Psoas muscle (tissue), 8 donors: ENCODE results near the gene TARM1. TPM values are rescaled to one million over a fixed set of nuclear protein-coding genes. Genes with fewer than 3 reads are reported as not detected.

Experiments
- ATAC-seq, 4 donors: fragments of 200-7000 bp; cut with Tn5 transposase; one replicate each; pipeline ENCODE4 v1.9.1; 2020; ENCODE audit warnings: moderate library complexity in 3 of 4, mild to moderate bottlenecking in 2 of 4
- DNase-seq, 2 donors: peaks; one replicate each; pipeline ENCODE4 v3.0.0-alpha.2; 2020
- H3K27ac ChIP-seq: fragments of 200-600 bp; one replicate; pipeline ENCODE4 v1.8.0; 2022
- H3K27me3 ChIP-seq, 3 donors: fragments of 200-600 bp in 1 of 3; one replicate each; pipeline versions ENCODE4 v1.6.1 to v1.8.0; 2013 to 2022; ENCODE audit warnings: low read length in 2 of 3, mild to moderate bottlenecking in 2 of 3, moderate library complexity in 1 of 3; ENCODE audit not compliant: insufficient read depth in 3 of 3
- H3K36me3 ChIP-seq, 2 donors: fragments of 200-600 bp in 1 of 2; one replicate each; pipeline versions ENCODE4 v1.6.1 to v1.8.0; 2013 to 2022; ENCODE audit warnings: low read depth in 1 of 2, mild to moderate bottlenecking in 1 of 2, moderate library complexity in 1 of 2; ENCODE audit not compliant: insufficient read depth in 1 of 2
- H3K4me1 ChIP-seq: fragments of 200-600 bp; one replicate; pipeline ENCODE4 v1.8.0; 2022
- H3K4me3 ChIP-seq: fragments of 200-600 bp; one replicate; pipeline ENCODE4 v1.8.0; 2022; ENCODE audit warnings: mild to moderate bottlenecking
- H3K9me3 ChIP-seq: fragments of 200-600 bp; one replicate; pipeline ENCODE4 v1.8.0; 2022
- WGBS, 3 donors: extraction: QIAGEN DNeasy Blood & Tissue Kit; methylation state at CpG; one replicate each; pipeline versions ENCODE4 v1.1.6 to v1.1.7; 2013; 5-methylcytosine and 5-hydroxymethylcytosine counted together
- intact Hi-C, 2 donors: fragments of 100-400 bp; cut with DNase I; formaldehyde crosslinking; loops; one replicate each; pipeline versions ENCODE4 v1.11.0 to v1.14.2; 2022
- polyA plus RNA-seq, 3 donors: library from polyadenylated mRNA; stranded (reverse); fragments of 200-250 nt; gene quantifications; one replicate each; pipeline ENCODE4 v1.2.3, GENCODE V29; 2013
- total RNA-seq, 4 donors: library from RNA; stranded (reverse); fragmentation: NEBNext Ultra II Directional in 2 of 4; extraction: Animal tissue kit (Norgen Biotek cat#: 25700) in 2 of 4; gene quantifications; one replicate each; pipeline versions ENCODE4 v1.2.1 to v1.2.4, GENCODE V29; 2021 to 2023
- TF ChIP-seq, protein P1 (sequence below): fragments of 200-600 bp; IDR thresholded peaks from one replicate; pipeline ENCODE4 v1.8.0; 2022; ENCODE audit warnings: antibody characterized with exemption
- donor health status: healthy with polysubstance abuse.
- donor health status: DM: no; HTN: no; CAD: no; lungs with moderate emphysema.
- donor health status: Bipolar disorder and iron deficiency.
- donor health status: healthy.
- donor health status: DM: yes; HTN: yes; CAD: no.
- donor health status: DM: no; HTN: no; CAD: no.
- donor health status: DM: no; HTN: no; CAD: no.
- donor health status: DM: yes; HTN: yes; CAD: no.

The TARM1 gene
- total and polyA plus RNA-seq, 7 donors = not detected

DNA sequence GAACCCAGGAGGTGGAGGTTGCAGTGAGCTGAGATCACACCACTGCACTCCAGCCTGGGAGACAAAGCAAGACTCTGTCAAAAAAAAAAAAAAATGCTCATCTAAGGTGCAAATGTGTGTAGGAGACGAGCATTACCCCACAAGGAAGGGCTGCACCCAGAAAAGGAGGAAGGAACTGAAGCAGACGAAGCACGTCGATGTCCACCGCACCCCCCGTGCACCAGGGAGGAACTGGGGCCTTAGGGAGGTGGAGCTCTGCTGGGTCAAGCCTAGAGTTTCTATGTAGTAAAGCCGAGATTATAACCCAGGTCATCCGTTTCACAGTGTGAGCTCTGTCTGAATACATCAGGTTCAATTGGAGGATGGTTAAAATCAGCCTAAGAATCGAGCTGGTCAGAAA is 18.5 kb downstream of the TARM1 start:
- Histone ChIP-seq H3K27me3 (peaks cover 0 to 2% (median 0%) of the 10 kb centered on the region in 3 donors), H3K9me3 (no peaks in the 10 kb centered on the region), H3K27ac (no peak overlapping the region), H3K4me3 (no peak overlapping the region), H3K4me1 (no peaks in the 10 kb centered on the region), H3K36me3 (no peaks in the 10 kb centered on the region)
- DNase-seq = no peak
- ATAC-seq = no peak
- intact Hi-C loops = no loop called here
- 61 to 73% (median 65%) methylated on average over 9 of the region's 9 CpGs for WGBS, 3 donors
- TF ChIP-seq, protein P1, sequence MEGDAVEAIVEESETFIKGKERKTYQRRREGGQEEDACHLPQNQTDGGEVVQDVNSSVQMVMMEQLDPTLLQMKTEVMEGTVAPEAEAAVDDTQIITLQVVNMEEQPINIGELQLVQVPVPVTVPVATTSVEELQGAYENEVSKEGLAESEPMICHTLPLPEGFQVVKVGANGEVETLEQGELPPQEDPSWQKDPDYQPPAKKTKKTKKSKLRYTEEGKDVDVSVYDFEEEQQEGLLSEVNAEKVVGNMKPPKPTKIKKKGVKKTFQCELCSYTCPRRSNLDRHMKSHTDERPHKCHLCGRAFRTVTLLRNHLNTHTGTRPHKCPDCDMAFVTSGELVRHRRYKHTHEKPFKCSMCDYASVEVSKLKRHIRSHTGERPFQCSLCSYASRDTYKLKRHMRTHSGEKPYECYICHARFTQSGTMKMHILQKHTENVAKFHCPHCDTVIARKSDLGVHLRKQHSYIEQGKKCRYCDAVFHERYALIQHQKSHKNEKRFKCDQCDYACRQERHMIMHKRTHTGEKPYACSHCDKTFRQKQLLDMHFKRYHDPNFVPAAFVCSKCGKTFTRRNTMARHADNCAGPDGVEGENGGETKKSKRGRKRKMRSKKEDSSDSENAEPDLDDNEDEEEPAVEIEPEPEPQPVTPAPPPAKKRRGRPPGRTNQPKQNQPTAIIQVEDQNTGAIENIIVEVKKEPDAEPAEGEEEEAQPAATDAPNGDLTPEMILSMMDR = no peak

DNA sequence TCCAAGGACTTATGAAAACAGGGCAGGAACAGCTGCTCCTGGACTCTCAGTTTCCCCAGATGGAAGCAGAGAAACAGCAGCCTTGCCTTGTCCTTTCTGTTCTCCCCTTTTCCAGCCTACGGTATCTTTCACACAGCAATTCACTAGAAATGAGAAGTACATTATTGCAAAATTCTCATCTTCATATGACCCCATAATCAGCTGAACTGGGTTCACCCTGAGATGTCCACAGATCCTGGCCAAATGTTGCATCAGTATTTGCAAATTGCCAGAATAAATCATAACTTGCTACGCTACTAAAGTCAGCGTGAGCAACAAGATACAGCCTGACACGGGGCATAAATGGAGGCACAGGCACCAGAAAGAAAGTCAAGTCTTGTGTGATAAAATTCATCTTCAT is 33.5 kb downstream of the TARM1 start:
- no peak for ATAC-seq
- 73 to 84% (median 74%) methylated on average over 4 of the region's 4 CpGs for WGBS, 3 donors

DNA sequence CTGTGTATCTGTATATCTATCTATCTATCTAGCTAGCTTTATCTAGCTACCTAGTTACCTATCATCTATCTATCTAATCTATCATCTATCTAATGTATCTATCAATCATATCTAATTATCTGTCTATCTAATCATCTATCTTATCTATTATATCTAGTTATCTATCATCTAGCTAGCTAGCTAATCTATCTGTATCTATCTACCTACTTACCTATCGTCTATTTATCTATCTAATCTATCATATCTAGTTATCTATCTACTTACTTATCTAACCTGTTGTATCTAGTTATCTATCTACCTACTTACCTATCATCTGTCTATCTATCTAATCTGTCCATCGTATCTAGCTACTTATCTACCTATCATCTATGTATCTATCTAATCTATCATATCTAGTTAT is 35.4 kb downstream of the TARM1 start:
- H3K27ac ChIP-seq = no peak overlapping the region
- TF ChIP-seq, protein P1 = no peak
- WGBS, 3 donors = 77 to 92% (median 82%) methylated on average over 2 of the region's 2 CpGs
- no peaks in the 10 kb centered on the region for H3K4me1 ChIP-seq
- DNase-seq (no peak), ATAC-seq (no peak)
- no peaks in the 10 kb centered on the region for H3K9me3 ChIP-seq
- H3K36me3 ChIP-seq = no peaks in the 10 kb centered on the region
- H3K4me3 ChIP-seq = no peak overlapping the region
- intact Hi-C loops = no loop called here
- H3K27me3 ChIP-seq = peaks cover 0 to 10% (median 4%) of the 10 kb centered on the region in 3 donors

More for the DNA sequence above, 33.5 kb downstream of the TARM1 start:
- no peaks in the 10 kb centered on the region for H3K9me3 ChIP-seq
- intact Hi-C loops = no loop called here
- H3K27me3 ChIP-seq = peaks cover 0 to 10% (median 4%) of the 10 kb centered on the region in 3 donors
- DNase-seq = no peak
- no peaks in the 10 kb centered on the region for H3K36me3 ChIP-seq
- no peaks in the 10 kb centered on the region for H3K4me1 ChIP-seq
- TF ChIP-seq, protein P1 = no peak
- no peak overlapping the region for H3K27ac ChIP-seq
- H3K4me3 ChIP-seq = no peak overlapping the region

DNA sequence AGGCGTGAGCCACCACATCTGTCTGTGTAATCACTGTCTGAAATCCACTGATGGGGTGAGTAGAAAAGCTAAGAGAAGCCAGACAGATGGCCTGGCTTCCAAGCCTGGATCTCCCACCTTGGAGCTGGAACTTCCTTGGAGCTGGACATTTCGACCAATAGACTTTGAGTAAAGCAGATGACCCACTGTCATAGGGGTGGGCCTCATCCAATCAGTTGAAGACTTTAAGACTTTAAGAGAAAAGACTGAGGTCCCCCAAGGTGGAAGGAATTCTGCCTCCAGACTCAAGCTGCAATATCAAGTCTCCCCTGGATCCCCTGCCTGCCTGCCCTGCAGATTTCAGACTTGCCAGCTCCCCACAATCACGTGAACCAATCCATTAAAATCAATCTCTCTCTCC is 38.2 kb downstream of the TARM1 start:
- no peaks in the 10 kb centered on the region for H3K4me1 ChIP-seq
- peaks cover 0 to 17% (median 4%) of the 10 kb centered on the region in 3 donors for H3K27me3 ChIP-seq
- DNase-seq (no peak), ATAC-seq (no peak)
- no peaks in the 10 kb centered on the region for H3K9me3 ChIP-seq
- H3K36me3 ChIP-seq = no peaks in the 10 kb centered on the region
- H3K27ac ChIP-seq = no peak overlapping the region
- WGBS, 3 donors = 58 to 81% (median 71%) methylated on average over 3 of the region's 3 CpGs
- TF ChIP-seq, protein P1 = no peak
- intact Hi-C loops = no loop called here
- H3K4me3 ChIP-seq = no peak overlapping the region

DNA sequence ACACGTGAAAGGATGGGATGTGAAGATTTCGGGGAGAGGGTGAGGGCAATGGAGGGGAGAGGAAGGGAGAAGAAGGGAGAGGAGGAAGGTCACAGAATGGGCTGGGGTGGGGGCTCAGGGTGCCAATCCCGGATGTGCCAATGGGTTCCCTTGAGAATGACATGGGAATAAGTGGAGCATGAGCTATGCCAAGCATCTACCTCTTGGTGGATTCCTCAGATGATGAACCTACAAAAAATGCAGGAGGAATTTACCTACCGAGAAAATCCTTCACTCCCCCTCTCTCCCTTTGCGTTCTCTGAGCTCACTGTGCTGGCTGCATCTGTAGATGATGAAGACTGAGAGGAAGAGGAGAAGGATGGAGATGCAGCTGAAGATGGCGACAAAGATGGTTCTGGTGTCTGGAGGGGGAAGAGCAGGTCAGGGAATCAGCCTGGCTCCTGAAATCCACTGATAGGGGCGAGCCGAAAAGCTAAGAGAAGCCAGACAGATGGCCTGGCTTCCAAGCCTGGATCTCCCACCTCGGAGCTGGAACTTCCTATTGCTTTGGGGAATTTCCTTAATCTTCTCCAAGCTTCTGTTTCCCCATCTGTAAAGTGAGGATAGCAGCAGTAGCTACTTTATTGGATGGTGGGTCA is 39.1 kb downstream of the TARM1 start:
- Histone ChIP-seq H3K4me1 (no peaks in the 10 kb centered on the region), H3K36me3 (no peaks in the 10 kb centered on the region), H3K27me3 (peaks cover 0 to 17% (median 4%) of the 10 kb centered on the region in 3 donors), H3K4me3 (no peak overlapping the region), H3K27ac (no peak overlapping the region), H3K9me3 (no peaks in the 10 kb centered on the region)
- ATAC-seq = no peak
- TF ChIP-seq, protein P1 = no peak
- intact Hi-C loops = no loop called here
- no peak for DNase-seq
- WGBS, 3 donors = 59 to 62% (median 60%) methylated on average over 9 of the region's 9 CpGs
